ENCODE measurements around the gene HLA-DMB.

The HLA-DMB gene

DNA sequence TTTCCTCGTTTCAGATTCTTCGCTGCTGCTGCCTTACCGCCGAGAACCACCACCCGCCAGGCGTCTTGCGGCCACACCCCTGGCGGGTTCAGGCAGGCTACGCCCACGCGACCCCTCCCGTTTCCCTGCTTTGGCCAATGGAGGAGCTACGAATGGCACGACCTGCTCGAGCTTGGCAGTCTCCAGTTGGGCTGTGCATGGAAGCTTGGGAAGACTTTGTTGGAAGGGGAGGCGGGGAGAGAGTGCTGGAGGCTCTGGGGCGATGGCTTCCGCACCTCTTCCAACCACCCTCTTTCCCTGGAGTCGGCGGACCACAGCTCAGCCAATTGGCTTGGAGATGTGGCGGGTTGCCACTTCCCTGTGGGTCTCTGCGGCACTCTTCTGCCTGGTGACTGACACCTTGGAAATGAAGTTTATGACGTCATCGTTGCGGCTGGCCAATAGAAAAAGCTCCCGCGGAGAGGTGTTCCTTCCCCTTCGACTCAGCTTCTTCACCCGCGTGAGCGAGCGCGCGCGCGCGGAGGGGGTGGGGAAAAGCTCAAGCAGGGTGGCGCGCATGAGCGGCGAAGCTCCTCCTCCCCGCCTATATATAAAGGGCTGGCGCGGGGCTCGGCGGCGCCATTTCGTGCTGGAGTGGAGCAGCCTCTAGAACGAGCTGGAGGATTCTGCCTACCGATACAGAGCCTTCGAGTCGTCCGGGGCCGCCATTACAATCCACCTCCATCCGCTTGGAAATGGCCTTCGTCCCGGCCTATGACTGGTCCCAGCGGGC lies 30.9 kb upstream of the HLA-DMB start:
- DNase-seq (ENCODE audit: low read depth, low spot score): peak; percentile 98

DNA sequence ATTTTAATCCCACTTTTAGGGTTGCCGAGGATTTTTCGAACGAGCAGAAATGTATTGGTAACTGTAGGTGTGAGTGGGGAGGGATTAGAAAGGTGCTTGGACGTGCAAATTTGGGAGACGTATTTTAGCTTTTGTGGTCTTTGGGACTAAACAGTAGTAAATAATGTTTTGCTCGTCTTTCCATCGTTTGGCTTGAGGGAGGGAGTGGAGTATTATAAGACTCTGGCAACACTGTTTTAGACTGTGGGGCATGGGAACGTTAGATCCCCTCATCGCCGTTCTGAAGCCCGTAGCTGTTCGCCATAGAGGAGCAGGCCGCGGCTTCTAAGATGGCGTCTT lies 30.4 kb upstream of the HLA-DMB start:
- DNase-seq (ENCODE audit: low read depth, low spot score): no peak

DNA sequence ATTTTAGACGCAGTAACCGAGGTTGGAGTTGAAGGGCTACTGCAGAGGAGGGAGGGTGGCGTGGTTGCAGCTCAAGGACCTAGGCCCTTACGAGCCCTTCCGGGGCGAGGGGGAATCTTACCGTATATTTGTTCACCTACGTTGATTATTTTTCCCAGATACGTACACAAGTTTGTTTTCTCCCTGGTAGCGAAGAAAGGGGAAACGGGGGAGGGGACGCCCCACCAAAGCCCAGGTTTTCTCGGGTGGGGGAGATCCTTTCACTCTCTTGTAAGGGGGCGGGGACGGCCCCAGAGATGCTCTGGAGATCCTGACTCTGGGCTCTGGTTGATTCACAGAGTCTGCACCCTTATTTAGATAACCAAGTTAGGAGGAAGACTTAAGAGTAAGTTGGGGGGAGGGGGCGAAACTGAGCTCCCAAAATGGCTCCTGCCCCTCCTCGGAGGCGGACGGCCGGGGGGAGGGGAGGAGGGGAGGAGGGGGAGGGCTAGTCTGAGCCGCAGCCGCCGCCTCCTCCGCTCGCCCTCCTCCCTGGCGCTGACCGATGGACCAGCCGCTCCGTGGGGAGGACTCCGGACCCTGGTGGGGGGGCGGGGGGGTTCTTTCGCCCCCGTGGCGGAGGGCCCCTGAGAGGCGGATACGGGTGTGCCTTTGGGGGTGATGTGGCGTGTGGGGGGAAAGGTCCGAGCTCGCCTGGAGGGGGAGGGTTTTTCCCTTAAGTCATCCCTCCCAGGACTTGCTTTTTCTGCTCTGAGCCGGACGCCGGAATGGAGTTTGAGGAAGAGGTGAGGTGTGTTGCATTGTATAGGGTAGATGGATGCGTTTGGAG lies 29.8 kb upstream of the HLA-DMB start:
- peak; percentile 70 for DNase-seq (ENCODE audit: low read depth, low spot score)

DNA sequence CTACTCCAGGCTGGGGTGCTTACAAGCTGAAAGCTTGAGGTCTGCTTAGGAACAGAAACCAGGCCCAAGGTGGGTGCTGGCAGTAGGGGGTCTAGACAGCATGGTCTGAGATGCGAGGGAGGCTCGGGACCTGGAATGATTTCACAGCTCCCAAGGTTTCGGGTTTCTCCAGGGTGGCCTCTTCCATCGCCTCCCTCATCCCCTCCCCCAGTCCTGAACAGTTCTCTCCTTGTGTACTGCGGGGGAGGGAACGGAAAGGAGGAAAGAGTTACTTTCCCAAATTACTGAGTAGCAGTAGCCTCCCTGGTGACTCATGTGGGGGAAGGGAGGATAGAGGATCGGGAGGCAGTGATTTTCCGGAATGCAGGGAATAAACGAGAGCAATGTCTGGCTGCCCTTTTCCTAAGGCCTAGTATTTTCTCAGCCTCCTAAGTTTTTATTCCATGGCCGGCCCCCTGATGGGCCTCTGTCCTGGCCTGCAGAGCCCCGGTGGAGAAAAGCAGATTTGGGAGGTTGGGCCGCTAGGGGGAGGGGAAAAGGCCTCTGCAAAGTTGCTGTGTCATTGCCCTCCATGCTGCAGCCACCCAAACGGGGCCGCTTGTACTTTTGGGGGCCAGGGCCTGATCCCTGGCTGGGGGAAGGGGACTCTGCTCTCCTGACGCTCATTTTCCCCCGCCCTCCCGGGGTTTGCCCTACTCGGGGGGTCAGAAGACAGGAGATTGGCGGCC lies 29.0 kb upstream of the HLA-DMB start:
- peak; percentile 62 for DNase-seq (ENCODE audit: low read depth, low spot score)

DNA sequence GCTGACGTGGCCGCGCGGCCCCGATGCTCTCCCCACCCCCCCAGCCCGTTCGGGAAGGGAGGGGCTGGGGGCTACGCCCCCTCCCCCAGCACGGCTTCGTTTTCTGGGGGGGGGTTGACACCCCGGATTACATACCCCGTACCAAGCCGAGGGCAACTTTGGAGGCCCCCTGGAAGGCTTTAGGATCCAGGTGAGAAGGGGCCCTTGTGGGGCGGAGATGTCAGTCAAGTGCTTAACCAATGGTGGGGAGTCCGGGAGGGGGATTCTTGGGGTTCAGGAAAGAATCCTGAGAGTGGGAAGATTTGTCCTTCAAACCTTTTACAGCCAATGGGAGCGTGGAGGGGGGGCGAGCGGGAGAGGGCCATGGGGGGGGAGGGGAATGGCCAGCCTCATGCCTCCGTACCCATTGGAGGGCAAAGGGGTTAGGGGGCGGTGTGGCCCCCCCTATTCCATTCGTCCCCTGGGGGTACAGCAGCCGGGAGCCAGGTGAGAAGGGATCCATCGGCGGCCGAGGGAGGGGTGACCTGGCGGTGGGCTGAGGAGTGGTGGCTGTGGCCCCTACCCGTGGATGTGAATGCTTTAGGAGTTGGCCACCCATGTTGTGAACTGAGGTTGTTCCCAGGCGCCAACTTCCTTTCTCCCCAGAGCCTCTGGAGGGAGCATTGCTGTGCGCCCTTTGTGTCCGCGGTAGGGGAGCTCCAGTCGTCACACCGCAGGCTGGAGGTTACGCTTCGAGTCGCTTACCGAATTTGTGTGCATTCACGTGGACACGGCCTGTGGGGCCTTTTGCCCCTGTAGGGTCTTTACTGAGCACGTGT lies 28.2 kb upstream of the HLA-DMB start:
- peak; percentile 52 for DNase-seq (ENCODE audit: low read depth, low spot score)

DNA sequence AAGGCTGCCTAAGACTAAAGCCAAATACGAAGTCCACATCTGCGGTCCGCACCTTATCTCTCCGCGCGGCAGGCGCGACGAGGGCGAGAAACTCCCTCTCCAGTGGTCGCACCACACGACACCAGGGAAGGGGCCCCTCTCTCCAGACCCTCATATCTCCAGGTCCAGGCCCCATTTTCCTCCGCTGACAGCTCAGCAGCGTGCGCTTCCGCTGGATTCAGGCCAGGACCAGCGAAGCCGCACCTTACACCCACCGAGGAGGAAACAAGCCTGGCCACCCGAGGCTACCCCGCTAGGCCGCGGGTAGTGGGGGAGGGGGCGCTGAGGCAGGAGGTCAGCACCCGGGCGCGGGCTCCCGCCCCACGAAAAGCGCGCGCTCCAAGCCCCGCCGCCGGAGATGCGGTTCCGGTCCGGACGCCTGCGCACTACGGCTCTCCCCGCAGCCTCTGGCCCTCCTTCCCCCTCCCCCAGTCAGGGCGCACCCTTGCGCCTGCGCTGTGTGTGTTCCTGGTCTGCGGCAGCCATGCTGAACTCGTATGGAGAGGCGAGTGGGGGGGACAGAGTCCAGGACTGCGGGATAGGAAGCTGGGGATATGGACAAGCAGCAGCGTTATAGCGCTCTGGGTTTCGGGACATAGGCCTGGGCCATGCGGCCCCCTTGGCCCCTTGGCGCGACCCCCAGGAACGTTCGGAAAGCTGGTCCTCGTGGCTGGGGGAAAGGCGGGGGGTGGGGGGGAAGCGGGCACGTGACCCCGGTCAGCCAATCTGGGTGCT lies 27.5 kb upstream of the HLA-DMB start, which contains the start of gene BRD2:
TSS of gene BRD2 (plus strand) at position 502 of the 774 bp plus-strand sequence. CDS start 4,305 bp downstream, outside the sequence.
- DNase-seq (ENCODE audit: low read depth, low spot score): peak; percentile 85

DNA sequence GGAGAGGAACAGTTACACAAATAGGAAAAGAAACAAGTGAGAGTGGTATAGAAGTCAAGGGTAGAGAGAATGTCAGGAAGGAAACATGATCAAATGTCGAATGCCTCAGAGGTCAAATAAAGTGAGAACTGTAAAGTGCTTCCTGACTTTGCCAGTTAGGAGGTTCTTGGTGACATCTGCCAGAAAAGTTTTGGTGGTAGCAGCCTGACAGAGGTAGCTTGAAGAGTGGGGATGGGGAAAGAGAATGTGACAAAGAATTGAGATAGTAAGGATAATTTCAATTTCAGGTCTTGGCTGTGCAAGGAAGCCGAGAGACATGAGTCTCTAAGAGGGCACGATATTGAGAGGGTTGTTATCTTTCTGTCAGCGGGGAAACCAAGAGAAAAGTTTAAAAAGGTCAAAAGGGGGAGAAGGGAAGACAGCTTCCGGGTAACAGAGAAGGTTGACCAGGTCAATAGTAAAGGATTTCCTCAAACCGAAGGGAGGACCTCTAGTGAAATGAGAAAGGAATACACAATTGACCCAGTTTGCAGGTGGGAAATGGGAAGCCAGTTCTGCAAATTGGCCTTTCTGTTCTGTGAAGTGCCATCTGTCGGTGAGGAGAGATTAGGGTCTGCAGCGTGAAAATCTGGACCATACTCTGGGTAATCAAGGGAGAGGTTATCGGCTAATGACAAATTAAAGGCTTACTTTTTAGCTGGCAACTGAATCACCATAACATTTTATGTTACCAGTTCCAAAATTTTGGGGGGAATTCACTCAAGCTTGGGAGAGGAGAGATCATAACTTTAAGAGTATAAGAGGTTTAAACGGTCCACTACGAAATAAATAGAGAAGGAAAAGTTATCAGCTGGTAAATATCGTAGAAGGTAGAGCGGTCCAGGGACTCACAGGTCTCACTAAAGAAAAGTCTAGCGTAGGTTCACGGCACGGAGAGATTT lies 26.6 kb upstream of the HLA-DMB start:
- no peak for DNase-seq (ENCODE audit: low read depth, low spot score)

DNA sequence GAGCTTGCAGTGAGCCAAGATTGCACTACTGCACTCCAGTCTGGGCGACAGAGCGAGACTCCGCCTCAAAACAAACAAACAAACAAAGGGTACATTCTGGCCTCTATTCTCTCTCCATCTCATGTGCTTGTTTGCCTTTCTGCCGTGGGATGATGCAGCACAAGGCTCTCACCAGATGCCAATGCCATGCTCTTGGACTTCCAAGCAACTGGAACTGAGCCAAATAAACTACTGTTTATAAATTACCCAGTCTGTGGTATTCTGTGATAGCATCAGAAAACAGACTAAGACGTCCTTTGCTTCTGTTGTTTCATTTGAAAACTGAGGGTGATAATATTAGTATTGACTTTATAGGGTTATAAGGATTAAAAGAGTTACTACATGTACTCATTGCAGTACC lies 23.9 kb upstream of the HLA-DMB start:
- DNase-seq (ENCODE audit: low read depth, low spot score): no peak

DNA sequence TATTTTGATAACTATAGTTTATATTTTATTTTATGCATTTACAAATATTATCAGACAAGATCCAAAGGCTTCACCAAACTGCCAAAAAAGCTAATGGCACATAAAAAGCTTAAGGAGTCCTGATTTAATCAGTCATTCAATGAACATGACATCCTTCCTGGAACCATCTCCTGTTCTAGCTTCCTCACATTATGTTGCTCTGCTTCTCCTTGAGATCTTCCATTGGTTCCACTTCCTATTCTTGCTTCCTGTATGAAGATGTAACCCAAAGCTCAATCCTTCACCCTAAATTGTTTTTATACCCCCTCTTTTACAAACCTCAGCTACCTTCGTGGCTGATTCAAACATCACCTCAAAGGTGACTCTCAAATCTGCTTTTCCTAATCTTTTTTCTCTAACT lies 23.0 kb upstream of the HLA-DMB start:
- no peak for DNase-seq (ENCODE audit: low read depth, low spot score)

DNA sequence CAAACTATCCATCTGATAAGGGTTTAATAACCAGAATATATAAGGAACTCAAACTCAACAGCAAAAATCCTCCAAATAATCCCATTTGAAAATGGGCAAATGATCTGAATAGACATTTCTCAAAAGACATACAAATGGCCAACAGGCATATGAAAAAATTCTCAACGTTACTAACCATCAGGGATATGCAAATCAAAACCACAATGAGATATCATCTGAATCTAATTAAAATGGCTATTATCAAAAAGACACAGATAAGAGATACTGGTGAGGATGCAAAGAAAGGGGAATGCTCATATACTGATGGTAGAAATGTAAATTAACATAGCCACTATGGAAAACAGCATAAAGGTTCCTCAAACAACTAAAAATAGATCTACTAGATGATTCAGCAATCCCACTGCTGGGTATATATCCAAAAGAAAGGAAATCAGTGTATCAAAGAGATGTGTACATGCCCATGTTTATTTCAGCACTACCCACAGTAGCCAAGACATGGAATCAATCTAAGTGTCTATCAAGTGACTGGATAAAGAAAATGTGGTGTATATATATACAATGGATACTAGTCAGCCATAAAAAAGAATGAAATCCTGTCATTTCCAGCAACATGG lies 21.5 kb upstream of the HLA-DMB start:
- no peak for DNase-seq (ENCODE audit: low read depth, low spot score)

DNA sequence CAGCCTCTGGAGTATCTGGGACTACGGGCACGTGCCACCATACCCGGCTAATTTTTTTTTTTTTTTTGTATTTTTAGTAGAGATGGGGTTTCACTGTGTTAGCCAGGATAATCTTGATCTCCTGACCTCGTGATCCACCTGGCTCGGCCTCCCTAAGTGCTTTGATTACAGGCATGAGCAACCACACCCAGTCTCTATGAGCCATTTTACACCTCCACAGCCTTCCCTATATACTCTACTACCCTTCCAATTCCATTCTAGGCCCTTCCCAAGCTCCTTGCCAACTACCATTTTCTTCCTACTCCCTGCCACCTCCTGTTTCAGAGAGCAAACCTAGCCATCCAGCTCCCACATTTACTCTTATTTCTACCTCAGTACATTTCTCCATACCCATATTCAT lies 19.7 kb upstream of the HLA-DMB start:
- DNase-seq (ENCODE audit: low read depth, low spot score): no peak

DNA sequence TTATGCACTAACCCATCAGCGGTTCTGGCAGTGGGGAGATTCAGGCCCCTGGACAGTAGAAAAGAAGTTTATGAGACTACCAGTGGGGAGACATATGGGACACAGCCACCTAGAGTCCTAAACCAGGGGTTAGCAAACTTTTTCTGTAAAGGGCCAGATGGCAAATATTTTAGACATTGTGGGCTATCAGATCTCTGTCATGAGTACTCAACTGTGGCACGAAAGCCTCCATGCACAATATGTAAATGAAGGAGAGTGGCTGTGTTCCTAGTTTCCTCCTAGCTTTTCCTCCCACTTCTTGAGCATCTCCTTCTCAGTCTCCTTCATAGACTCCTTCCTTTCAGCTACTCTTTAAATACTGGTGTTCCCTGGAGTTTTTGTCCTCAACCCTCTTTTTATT lies 15.3 kb upstream of the HLA-DMB start:
- DNase-seq (ENCODE audit: low read depth, low spot score): no peak

DNA sequence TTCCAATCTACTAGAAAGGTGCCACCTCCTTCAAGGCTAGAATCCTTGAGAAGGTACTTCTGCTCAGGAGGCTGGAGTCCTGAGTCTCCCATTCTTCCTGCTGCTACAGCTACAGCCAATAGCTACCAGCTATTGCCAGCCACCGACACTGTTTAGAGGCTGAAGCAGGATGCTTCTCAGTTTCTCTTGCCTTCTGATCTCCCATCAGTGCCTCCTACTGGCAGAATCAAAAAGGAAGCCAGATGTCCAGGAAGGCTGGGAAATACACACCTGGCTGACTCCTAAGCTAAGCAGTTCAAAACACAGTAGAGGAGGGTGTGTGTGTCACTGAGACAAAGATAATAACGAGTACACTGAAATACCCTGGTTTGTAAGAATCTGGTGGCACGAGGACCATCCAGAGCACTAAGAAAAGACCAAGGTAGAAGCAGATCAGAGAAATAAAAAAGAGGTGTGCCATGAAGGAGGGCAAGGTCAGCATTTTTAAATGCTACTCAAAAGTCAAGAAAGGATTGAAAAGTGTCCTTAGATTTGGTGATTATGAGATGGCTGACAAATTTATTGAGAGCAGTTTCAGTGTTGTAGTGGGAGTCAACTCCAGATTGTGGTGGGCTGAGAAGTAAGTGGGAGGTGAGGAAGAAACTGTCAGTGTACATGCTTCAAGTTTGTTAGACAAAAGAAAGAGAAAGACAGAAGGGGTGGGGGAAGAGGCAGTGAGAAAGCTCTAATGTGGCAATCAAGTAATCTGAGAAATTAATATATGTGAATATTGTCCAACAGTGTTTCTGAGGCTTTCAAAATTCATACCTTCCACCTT lies 14.4 kb upstream of the HLA-DMB start:
- no peak for DNase-seq (ENCODE audit: low read depth, low spot score)

DNA sequence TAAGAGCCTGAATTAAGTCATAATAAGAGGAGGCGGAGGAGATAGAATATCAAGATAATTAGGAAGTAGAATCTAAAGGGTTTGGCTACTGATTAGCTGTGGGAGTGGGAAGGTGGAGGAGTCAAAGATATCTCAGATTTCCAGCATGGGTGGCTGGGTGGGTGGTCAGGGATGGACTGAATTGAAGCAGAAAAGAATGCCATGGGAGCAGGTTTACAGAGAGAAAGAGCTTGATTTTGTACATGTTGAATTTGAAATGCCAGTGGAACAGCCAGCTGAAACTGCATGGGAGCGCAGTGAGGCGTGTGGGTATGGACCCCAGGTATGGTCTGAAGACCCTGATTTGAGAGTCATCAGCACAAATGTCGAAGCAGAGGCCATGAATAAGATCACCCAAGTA lies 13.4 kb upstream of the HLA-DMB start:
- no peak for DNase-seq (ENCODE audit: low read depth, low spot score)

DNA sequence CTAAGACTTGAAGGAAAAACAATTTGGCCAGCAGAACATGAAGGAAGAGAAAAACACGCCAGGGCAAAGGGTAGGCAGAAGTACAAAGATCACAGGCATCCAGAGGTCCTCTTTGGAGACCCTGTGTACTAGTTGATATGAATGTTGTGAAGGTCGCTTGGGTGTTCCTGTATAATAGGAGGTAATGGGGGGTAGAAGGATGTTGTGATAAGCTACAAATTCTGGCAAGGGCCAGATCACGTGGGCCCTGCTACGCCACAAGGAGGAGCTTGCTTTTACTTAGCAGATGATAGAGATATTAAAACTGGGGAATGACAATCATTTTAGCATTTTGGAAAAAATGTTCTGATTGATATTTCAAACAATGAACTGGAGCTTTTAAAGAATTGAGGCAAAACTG lies 12.9 kb upstream of the HLA-DMB start:
- no peak for DNase-seq (ENCODE audit: low read depth, low spot score)

DNA sequence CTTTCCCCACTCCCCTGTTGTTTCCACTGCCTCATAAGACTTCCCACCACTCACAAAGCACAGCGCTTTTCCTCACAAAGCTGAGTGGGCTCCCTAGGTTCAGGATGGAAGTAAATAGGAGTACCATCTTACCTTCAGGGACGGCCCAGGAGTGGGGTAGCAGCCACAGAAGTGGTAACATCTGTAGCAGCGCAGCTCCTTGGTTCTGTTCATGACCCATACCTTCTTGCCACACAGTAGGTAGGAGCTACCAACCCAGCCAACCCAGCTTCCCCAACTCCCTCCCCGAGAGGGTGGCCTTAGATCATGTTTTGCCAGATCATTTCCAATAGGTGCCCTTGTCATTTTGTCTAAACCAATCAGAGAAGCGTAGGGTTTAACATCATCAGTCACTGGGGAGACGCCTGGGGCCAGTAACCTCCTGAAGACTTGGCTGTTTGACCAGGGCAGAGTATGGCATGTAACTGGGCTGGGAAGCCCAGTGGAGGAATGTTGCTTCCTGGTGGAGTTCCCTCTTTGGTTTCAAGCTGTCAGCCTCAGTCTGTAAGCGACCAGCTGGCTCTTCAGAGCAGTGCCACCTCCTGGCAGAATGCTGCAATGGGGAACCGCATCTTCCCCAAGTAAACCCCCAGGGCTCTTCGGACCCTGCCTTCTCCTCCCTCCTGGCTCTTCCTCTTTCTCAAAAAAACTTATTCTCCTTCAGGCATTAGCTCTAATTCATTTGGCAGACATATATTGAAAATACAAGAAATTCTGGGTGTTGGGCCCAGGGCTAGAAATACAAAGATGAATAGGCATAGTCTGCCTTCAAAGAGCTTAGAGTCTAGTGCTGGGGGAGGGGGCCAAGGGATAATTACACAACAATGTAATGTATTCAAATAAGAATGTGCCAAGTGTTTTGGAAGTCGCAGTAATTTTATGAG lies 12.2 kb upstream of the HLA-DMB start, which contains the start of gene HLA-DMA:
TSS of gene HLA-DMA (minus strand) at position 281 of the 923 bp plus-strand sequence. CDS start at position 220, 61 bp downstream.
- DNase-seq (ENCODE audit: low read depth, low spot score): no peak

DNA sequence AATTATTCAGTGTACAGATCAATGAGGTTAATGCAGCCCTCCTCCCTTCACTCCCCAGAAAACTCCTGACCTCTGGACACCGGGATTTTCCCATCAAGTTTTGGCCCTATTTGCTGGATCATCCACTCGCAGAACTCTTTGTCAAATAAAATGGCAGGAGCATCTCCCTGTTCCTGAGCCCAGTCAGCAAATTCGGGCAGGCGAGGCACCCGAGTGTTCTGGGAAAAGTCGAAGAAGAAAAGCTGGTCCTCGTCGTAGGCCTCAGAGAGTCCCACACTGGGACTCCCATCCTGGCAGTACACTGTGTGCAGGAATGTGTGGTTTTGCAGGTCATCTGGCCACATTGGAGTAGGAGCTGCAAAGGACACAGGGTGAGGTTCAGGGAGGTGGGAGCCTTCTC lies 9.6 kb upstream of the HLA-DMB start:
- no peak for DNase-seq (ENCODE audit: low read depth, low spot score)
